K562 (cell line): ENCODE data around the gene CHPF2. TPM values are rescaled to one million over a fixed set of nuclear protein-coding genes. Genes with fewer than 3 reads are reported as not detected.

Experiments used
- ATAC-seq: fragments of 200-7000 bp; cut with Tn5 transposase; 3 replicates; pipeline ENCODE4 v1.9.1; 2020; ENCODE audit warnings: moderate library complexity
- BruUV-seq: library from RNA; stranded (reverse); fragments of 400-500 nt; replicated peaks from 2 replicates; lab custom pipeline; 2021; lab: Mats Ljungman, UMichigan
- CTCF ChIA-PET: fragments of 300-600 bp; formaldehyde crosslinking; extraction: SDS; loops from one replicate; lab custom pipeline; 2021; ENCODE audit warnings: low intra/inter-chr PET ratio; lab: Yijun Ruan, JAX
- POLR2A ChIA-PET: fragments of 300-600, 350-650 bp; sonication (Branson Sonifier 250); formaldehyde crosslinking; extraction: SDS; loops from one replicate; lab custom pipeline; 2021; ENCODE audit warnings: antibody characterized with exemption, inconsistent platforms; lab: Yijun Ruan, JAX
- DNase-seq, 4 experiments: peaks; one replicate each; pipeline versions ENCODE4 v3.0.0 to v3.0.0-alpha.2; 2011 to 2018; ENCODE audit warnings: low spot score in 3 of 4, mixed read lengths in 3 of 4; ENCODE audit errors: extremely low read depth in 1 of 4
- FAIRE-seq: peaks from 2 replicates; lab custom pipeline; 2011; peaks lifted over from hg19 to GRCh38; lab: Jason Lieb, UNC
- H2AFZ ChIP-seq: 2 replicates; pipeline ENCODE4 v1.6.0; 2011; ENCODE audit warnings: low read depth, low read length, control low read depth, inconsistent platforms
- H3K27ac ChIP-seq: fragments of 200-600 bp; 3 replicates; pipeline ENCODE4 v1.8.0; 2011; ENCODE audit warnings: low read depth, mild to moderate bottlenecking, control low read depth, inconsistent platforms, low read length, moderate library complexity, mixed read lengths; ENCODE audit errors: extremely low read depth
- H3K27me3 ChIP-seq, 2 experiments: fragments of 300-600 bp in 1 of 2; 2 replicates in 1 of 2; 3 replicates in 1 of 2; pipeline versions ENCODE4 v1.6.0 to v1.8.0; 2011; ENCODE audit warnings: inconsistent platforms in 2 of 2, low read length in 2 of 2, mild to moderate bottlenecking in 1 of 2, mixed read lengths in 1 of 2, moderate library complexity in 1 of 2; ENCODE audit not compliant: control insufficient read depth in 2 of 2, insufficient read depth in 2 of 2
- H3K36me3 ChIP-seq: fragments of 300-600 bp; 3 replicates; pipeline ENCODE4 v1.8.0; 2011; ENCODE audit warnings: mild to moderate bottlenecking, low read length, inconsistent platforms; ENCODE audit not compliant: control insufficient read depth, insufficient read depth
- H3K4me1 ChIP-seq, 2 experiments: fragments of 200-600 bp in 1 of 2; replicated peaks in 1 of 2; 2 replicates in 1 of 2; 3 replicates in 1 of 2; pipeline versions ENCODE4 v1.5.1 to v1.8.0; 2011; ENCODE audit warnings: inconsistent platforms in 2 of 2, low read length in 2 of 2, mild to moderate bottlenecking in 1 of 2, mixed read lengths in 1 of 2, moderate library complexity in 1 of 2; ENCODE audit not compliant: control insufficient read depth in 2 of 2, insufficient read depth in 2 of 2
- H3K4me2 ChIP-seq: 2 replicates; pipeline ENCODE4 v1.6.1; 2011; ENCODE audit warnings: low read length, control low read depth, inconsistent platforms, mixed read lengths; ENCODE audit not compliant: insufficient read depth
- H3K4me3 ChIP-seq: fragments of 200-600 bp; sonication (generic), shearing (Covaris generic); 2 replicates; pipeline ENCODE4 v1.5.1; 2016; ENCODE audit warnings: control low read depth, inconsistent platforms
- H3K79me2 ChIP-seq: fragments of 200-600 bp; 3 replicates; pipeline ENCODE4 v1.8.0; 2011; ENCODE audit warnings: low read length, inconsistent platforms; ENCODE audit not compliant: control insufficient read depth, insufficient read depth
- H3K9ac ChIP-seq, 2 experiments: 2 replicates each; pipeline versions ENCODE4 v1.6.0 to v1.6.1; 2011; ENCODE audit warnings: low read depth in 2 of 2, low read length in 2 of 2, control low read depth in 1 of 2, inconsistent platforms in 1 of 2, mild to moderate bottlenecking in 1 of 2, mixed read lengths in 1 of 2; ENCODE audit not compliant: insufficient read depth in 1 of 2
- H3K9me1 ChIP-seq: one replicate; pipeline ENCODE4 v1.6.0; 2011; ENCODE audit warnings: inconsistent platforms, mild to moderate bottlenecking, low read length, moderate library complexity; ENCODE audit not compliant: control insufficient read depth, insufficient read depth
- H3K9me3 ChIP-seq: replicated peaks from 2 replicates; pipeline ENCODE4 v1.5.1; 2011; ENCODE audit warnings: low read depth, low read length, inconsistent platforms; ENCODE audit not compliant: control insufficient read depth, insufficient read depth
- H4K20me1 ChIP-seq: replicated peaks from 2 replicates; pipeline ENCODE4 v1.6.1; 2011; ENCODE audit warnings: low read length, inconsistent platforms, mixed read lengths; ENCODE audit not compliant: control insufficient read depth, insufficient read depth
- EZH2 ChIP-seq: IDR thresholded peaks from 2 replicates; pipeline ENCODE4 v1.6.1; 2012; ENCODE audit warnings: low read depth, mild to moderate bottlenecking, inconsistent platforms, low read length, borderline replicate concordance
- MEF2D ChIP-seq: conservative IDR thresholded peaks from 2 replicates; pipeline ENCODE4 v1.6.1; 2016; ENCODE audit warnings: low read depth, missing genetic modification characterization, missing compliant biosample characterization
- PML ChIP-seq: IDR thresholded peaks from 2 replicates; pipeline ENCODE4 v1.6.1; 2012; ENCODE audit warnings: low read length, inconsistent platforms
- SIX5 ChIP-seq, 2 experiments: IDR thresholded peaks; 2 replicates each; pipeline ENCODE4 v1.6.1; 2011; ENCODE audit warnings: low read length in 2 of 2, borderline replicate concordance in 1 of 2, low read depth in 1 of 2, mild to moderate bottlenecking in 1 of 2, moderate library complexity in 1 of 2; ENCODE audit not compliant: insufficient read depth in 1 of 2
- WGBS: fragments of 100-300 bp; shearing (Covaris generic); methylation state at CpG from one replicate; pipeline ENCODE4 v1.1.6; 2016; ENCODE audit warnings: low coverage, mixed read lengths; ENCODE audit not compliant: insufficient coverage; ENCODE audit errors: missing lambda C conversion rate; 5-methylcytosine and 5-hydroxymethylcytosine counted together
- in situ Hi-C: fragments of 300-500 bp; cut with MboI; formaldehyde crosslinking; loops from 4 replicates; pipeline ENCODE4 v1.15.0; 2018; ENCODE audit warnings: inconsistent platforms, mixed read lengths
- intact Hi-C: fragments of 100-400 bp; cut with micrococcal nuclease; formaldehyde crosslinking; loops from 2 replicates; pipeline ENCODE4 v1.14.2; 2022
- polyA plus RNA-seq, 8 experiments: library from polyadenylated mRNA; depleted of rRNA in 4 of 8; stranded (reverse) in 5 of 8; unstranded in 3 of 8; fragments of >200 nt; fragmentation: Nextera tagmentation in 2 of 8; fragmentation: Illumina TruSeq in 1 of 8; extraction: Ambion mirVana in 2 of 8; extraction: Trizol in 1 of 8; gene quantifications; 2 replicates each; pipeline versions ENCODE4 v1.2.1 to v1.2.3, GENCODE V29; 2011 to 2014; ENCODE audit warnings: inconsistent platforms in 1 of 8, missing spikeins in 1 of 8
- total RNA-seq, 7 experiments: library from RNA; depleted of rRNA in 6 of 7; stranded (reverse); fragments of >200 nt in 6 of 7; fragmentation: Illumina TruSeq in 2 of 7; extraction: Trizol in 2 of 7; gene quantifications; 2 replicates each; pipeline versions ENCODE4 v1.2.1 to v1.2.3, GENCODE V29; 2011 to 2021; ENCODE audit warnings: low replicate concordance in 1 of 7
- TF ChIP-seq, protein P1 (sequence below): fragments of 450-650 bp; IDR thresholded peaks from 2 replicates; pipeline ENCODE4 v1.6.1; 2017; ENCODE audit warnings: mild to moderate bottlenecking, moderate library complexity

CHPF2 gene
- total and polyA plus RNA-seq, 9 of the 15 experiments (the other 6 are each of a cell fraction or from before 2014, with no cell fraction given): 0.08 to 32.8 (median 10.5) TPM

DNA sequence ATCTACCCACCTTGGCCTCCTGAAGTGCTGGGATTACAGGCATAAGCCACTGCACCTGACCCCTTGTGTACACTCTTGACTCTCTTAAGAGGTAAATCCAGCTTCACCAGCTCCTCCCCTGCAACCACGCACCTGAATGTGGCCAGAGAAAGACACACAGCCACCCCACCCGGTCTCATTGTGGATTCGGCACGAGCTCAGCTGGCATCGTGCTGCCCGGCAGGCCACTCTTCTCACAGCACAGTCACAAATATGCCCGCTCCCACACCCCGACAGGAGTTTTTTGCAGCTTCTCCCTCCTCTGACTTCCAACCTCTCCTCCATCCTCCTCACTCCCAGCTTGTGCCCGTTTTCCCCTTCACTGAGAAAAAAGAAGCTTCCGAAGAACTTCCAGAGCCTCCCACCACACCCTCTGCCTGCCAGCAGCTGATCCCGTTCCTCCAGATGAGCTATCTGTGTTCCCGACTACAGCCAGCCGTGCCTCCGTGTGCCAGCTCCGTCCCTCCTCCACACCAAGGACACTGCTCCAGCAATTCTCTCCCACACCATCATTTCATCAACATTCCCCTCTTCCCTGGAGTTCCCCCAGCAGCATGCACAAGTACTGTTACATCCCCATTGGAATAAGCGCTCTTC, 24.2 kb downstream of the CHPF2 start:
- FAIRE-seq: no peak
- peaks cover 18% of the 10 kb centered on the region for H4K20me1 ChIP-seq
- no peaks in the 10 kb centered on the region for H3K79me2 ChIP-seq
- in situ Hi-C loops (no loop called here), intact Hi-C loops (no loop called here)
- 1% methylated on average over 16 of the region's 16 CpGs for whole genome bisulfite sequencing
- TF ChIP-seq SIX5 (IDR thresholded peaks at IDR 0.05; ENCODE audit: borderline replicate concordance in 1 of 2, insufficient read depth in 1 of 2, low read depth in 1 of 2, low read length in 2 of 2) (no peak), PML (no peak), EZH2 (peak; percentile 76), MEF2D (tag) (no peak)
- TF ChIP-seq, protein P1, sequence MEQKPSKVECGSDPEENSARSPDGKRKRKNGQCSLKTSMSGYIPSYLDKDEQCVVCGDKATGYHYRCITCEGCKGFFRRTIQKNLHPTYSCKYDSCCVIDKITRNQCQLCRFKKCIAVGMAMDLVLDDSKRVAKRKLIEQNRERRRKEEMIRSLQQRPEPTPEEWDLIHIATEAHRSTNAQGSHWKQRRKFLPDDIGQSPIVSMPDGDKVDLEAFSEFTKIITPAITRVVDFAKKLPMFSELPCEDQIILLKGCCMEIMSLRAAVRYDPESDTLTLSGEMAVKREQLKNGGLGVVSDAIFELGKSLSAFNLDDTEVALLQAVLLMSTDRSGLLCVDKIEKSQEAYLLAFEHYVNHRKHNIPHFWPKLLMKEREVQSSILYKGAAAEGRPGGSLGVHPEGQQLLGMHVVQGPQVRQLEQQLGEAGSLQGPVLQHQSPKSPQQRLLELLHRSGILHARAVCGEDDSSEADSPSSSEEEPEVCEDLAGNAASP: no peak
- no TSS peak for BruUV-seq
- H3K4me1 ChIP-seq: peaks cover under 1 to 17% of the 10 kb centered on the region in 2 experiments; a peak in 4 of 5 replicates
- CTCF ChIA-PET: no interaction called here
- no peaks in the 10 kb centered on the region for H3K36me3 ChIP-seq
- H3K9me1 ChIP-seq: no peaks in the 10 kb centered on the region
- H3K4me2 ChIP-seq: no peak overlapping the region
- peak overlapping the region in 1 of 2 experiments; percentile 6; a peak in 1 of 4 replicates for H3K9ac ChIP-seq
- H2AFZ ChIP-seq: no peak overlapping the region
- no peak overlapping the region for H3K4me3 ChIP-seq
- H3K27ac ChIP-seq: no peak overlapping the region
- POLR2A ChIA-PET: interaction anchor here (0.6 to 1.7 kb wide), 7 partner anchors 9 to 50 kb away, joined by 3 to 6 read pairs (median 3); no protein-coding TSS in a partner anchor
- no peak for ATAC-seq
- peaks cover 73 to 92% of the 10 kb centered on the region in 2 experiments for H3K27me3 ChIP-seq
- H3K9me3 ChIP-seq: no peaks in the 10 kb centered on the region; the same call in 1 of the 2 replicates
- no peak for DNase-seq
